NCI-H345 (cell line): ENCODE results near the gene RCC1.
A peak's percentile ranks its signal among the peaks of the same experiment; 100 is the strongest.
"Not testable (repeated sequence)": the region's sequence is repeated elsewhere in the genome, so short reads cannot be mapped to it uniquely, and the experiment has no call there.

Source experiments
- DNase-seq: peaks from one replicate; lab custom pipeline; 2025; lab: John Stamatoyannopoulos, UW

The RCC1 gene

DNA sequence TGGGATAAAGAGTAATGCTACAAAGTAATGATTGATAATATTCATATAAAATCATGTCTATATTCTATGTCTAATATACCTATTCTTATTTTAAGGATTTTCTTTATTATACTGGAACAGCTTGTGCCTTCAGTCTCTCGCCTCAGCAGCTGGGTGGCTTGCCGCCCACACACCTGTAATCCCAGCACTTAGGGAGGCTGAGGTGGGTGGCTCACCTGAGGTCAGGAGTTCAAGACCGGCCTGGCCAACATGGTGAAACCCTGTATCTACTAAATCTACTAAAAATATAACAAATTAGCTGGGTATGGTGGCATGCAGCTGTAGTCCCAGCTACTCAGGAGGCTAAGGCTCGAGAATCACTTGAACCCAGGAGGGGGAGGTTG is 39.4 kb downstream of the RCC1 start:
- no peak for DNase-seq

DNA sequence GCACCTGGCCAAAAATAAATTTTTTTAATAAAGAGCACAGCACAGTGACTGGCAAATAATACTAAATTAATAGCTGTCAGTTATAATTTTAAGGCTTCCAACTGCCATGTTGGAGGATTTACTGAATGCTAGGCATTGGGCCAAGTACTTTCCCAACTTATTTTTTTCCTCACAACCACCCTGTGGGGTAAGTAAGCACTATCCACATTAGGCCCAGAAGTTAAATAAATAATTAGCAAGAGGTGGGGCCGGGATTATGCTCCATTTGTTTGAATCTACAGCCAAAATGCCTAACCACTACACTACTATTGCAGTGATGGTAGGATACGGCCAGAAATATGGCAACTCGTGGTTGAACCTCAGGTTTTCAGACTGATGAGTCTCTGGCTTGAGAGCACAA is 42.5 kb downstream of the RCC1 start:
- no peak for DNase-seq

DNA sequence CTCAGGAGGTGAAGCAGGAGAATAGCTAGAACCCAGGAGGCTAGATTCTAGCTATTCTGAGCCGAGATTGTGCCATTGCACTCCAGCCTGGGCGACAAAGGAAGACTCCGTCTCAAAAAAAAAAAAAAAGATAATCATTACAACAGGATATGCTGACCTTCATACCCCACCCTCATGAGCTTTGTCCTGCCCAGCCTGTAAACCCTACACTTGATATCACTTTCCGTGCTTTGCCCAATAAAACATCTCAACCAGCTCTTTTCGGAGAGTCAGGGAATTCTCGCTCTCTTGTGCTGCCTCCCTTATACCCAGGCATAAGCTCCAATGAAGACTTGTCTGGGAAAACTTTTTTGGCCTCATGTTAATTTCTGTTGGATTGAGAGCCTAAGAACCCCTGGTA is 45.5 kb downstream of the RCC1 start:
- no peak for DNase-seq

DNA sequence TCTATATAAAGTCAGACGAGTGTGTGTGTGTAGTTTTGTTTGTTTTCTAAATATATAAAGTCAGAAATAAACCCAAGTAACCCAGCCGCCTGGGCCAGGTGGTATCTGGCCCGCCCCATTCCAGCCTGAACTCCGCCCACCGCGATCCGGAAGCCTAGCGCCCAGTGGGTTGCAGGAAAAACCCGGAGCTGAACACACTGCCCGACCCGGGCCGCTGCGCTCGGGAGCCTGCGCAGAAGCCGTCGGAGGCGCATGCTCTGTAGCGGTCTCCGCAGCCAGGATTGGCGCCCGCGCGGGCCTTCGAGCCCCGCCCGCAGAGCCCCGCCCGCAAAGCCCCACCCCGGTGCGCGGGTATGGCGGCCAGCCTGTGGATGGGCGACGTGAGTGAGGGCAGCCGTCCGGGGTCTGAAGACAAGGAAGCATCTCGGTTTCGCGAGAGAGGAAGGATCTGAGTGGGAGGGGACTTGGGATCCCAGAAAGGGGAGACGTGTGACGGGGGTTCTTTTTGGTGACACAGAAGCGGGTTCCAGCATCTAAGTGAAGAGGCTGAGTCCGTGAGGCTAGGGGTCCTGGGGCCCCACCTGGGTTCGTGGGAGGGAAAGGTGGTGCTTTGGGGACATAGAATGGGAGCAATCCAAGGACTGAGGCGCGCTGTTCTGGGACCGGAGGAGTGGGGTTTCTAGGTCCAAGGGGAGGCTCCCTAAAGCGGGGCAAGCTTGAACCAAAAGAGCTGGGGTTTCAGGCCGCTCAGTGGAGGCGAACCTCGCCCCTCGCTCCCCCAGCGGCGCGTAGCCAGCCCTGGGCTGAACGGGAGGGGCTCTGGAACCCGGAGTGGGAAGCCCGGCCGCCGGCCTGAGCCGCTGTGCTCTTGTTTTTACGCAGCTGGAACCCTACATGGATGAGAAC is 47.2 kb downstream of the RCC1 start, which contains the start of gene TRNAU1AP:
TRNAU1AP (plus strand) TSS at position 328 of the 906 bp plus-strand sequence; CDS start at position 354, 26 bp downstream.
- DNase-seq: peak; percentile 98

DNA sequence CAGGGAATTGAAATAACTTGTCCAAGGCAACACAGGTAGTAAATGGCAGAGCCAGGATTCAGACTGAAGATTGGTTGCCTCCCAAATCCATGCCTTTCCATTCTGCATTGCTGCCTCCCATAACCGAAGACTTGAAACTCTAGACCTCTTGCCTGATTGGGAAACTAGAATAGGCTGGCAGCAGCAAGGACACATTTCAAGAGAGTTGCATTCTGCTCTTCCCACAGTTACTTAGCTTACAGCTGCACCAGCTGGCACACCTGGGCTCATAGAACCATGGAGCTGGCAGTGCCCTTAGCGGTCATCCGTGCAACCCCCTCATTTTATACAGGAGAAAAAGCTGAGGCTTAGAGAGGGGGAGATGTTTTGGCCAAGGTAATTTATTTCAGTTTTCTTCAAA is 55.0 kb downstream of the RCC1 start:
- no peak for DNase-seq

DNA sequence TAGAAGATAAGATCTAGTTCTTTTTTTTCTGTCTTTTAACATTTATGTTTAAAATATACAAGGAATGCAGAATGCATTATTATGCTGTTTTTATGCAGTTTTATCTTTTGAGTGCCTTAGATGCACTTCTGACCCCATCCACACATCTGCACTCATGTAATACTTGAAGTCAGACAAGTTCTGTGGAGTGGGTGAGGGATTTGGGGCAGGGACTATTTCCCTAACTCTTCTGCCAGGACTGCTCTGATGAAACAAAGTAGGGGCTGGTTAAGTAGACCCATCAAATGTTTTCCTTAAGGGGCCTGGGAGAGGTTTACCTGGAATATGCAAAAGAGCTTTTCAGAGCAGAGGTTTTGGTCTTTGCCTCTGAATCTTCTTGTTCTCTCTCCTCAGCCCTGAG is 58.5 kb downstream of the RCC1 start:
- no peak for DNase-seq

DNA sequence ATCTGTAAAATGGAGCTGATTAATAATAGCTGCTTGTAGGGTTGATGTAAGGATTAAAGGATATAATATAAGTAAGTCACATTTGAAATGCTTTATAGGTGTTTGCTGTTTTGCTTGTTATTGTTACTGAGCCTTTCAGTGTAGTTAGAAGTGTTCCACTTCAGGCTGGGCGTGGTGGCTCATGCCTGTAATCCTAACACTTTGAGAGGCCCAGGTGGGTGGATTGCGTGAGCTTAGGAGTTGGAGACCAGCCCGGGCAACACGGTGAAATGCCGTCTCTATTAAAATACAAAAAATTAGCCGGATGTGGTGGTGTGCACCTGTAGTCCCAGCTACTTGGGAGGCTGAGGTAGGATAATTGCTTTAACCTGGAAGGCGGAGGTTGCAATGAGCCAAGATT is 59.2 kb downstream of the RCC1 start:
- DNase-seq: no peak

DNA sequence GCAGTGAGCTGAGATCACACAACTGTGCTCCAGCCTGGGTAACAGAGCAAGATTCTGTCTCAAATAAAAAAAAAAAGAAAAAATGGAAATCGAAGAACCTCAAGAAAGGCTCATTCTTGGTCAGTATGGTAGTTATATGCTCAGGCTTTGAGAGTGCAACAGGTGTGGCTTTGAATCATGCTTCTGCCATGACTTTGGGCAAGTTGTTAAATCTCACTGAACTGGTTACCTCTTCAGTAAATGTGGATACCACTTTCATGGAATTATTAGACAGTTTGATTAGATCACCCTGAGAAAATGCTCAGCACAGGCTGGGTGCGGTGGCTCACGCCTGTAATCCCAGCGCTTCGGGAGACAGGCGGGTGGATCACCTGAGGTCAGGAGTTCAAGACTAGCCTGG is 59.9 kb downstream of the RCC1 start:
- no peak for DNase-seq

DNA sequence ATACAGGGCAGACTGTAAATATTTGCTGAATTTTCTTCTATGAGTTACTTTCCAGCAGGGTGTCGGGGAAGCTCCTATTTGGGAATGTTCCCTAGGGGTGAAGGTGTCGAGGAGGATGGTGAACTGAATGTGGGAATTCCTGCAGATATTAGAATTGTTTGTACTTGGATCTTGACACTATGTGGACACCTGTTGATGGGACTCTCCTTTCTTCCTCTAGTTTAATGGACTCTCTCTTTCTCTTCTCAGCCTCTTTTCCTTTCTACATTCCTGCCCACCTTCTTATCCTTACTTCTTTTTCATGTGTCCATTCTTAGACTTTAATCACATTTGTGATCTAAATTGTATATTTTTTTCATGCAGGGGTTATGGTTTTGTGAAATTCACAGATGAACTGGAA is 61.1 kb downstream of the RCC1 start:
- DNase-seq: no peak

DNA sequence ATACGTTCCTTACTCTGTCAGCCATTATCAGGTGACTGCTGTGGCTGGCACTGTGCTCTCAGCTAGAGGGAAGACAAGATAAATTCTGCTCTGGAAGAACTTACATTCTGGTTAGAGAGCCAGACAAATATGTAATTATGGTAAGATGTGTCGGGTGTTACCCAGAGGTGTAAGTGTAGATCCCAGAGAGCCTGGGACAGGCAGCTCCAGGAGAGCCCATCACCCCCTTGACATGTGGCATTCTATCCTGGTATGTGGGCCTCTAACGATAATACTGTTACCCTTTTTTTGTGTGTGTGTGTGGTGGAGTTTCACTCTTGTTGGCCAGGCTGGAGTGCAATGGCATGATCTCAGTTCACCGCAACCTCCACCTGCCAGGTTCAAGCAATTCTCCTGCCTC is 66.1 kb downstream of the RCC1 start:
- no peak for DNase-seq

DNA sequence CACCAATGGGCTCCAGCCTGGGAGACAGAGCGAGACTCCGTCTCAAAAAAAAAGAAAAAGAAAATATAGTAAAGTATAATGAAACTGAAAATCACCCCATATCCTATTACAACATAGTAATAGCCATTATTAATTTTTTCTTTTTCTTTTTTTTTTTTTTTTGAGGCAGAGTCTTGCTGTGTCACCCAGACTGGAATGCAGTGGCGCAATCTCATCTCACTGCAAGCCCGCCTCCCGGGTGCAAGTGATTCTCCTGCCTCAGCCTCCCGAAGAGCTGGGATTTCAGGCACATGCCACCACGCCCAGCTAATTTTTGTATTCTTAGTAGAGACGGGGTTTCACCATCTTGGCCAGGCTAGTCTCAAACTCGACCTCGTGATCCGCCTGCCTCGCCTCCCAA is 67.0 kb downstream of the RCC1 start:
- not testable (repeated sequence) for DNase-seq

DNA sequence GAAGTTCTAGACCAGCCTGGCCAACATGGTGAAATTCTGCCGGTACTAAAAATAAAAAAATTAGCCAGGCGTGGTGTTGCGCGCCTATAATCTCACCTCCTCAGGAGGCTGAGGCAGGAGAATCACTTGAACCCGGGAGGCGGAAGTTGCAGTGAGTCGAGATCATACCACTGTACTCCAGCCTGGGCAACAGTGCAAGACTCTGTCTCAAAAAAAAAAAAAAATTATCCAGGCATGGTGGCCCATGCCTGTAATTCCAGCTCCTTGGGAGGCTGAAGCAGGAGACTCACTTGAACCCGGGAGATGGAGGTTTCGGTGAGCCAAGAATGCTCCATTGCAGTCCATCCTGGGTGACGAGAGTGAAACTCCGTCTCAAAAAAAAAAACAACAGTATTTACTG is 67.7 kb downstream of the RCC1 start:
- DNase-seq: no peak

DNA sequence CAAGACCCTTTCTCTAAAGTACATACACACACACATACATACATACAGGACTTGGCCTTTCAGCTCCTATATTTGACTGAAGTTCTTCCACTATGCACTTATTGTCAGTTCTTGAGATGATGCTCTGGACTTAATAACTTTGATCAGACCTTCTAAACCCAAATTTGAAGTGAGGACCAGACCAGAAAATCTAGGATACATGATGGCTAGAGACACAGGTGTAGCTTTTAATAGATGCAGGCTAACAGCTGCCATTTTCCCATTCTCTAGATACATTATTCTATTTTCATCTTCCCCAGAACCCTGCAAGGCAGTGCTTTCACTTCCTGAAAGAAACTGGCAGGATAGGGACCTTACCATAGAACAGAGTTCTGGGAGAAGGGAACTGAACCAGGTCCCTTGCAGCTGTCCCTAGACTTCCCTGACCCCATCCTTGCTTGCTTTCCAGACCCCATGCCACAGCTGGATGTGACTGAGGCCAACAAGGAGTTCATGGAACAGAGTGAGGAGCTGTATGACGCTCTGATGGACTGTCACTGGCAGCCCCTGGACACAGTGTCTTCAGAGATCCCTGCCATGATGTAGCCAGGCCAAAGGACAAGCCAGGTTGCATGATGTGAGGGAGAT is 71.3 kb downstream of the RCC1 start:
- DNase-seq: no peak

DNA sequence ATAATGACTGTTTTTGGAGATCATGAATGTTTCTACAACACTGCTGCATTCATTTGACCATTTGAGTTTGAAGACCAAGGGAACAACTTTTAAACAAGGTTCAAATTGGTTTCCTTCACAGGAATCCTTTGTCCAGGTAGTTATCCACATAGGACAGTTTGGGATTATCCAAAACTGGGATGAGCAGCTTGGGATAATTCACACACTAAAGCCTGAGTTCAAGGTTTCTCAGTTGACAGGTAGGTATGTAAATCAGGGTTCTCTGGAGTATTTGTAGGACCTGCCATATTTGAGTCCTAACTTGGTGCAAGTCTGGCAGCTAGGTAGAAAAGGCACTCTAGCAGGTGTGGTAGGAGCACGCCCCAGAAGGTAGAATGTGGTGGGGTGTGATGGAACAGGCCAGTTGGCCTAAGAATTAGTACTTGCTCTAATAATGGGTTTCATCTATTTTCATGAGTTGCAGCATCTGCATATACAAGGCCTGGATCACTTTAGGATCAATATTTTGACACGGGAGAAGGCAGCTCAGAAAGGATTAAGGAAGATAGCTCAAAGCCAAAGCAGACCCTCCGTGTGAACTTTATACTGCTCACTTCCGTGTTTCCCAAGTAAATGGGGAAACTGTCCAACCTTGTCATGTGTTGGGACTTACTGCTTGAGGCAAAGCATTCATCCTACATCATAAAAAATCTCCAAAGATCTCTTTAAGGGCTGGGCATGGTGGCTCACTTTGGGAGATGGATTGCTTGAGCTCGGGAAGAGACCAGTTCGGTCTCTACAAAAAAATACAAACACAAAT is 72.1 kb downstream of the RCC1 start:
- DNase-seq: no peak

DNA sequence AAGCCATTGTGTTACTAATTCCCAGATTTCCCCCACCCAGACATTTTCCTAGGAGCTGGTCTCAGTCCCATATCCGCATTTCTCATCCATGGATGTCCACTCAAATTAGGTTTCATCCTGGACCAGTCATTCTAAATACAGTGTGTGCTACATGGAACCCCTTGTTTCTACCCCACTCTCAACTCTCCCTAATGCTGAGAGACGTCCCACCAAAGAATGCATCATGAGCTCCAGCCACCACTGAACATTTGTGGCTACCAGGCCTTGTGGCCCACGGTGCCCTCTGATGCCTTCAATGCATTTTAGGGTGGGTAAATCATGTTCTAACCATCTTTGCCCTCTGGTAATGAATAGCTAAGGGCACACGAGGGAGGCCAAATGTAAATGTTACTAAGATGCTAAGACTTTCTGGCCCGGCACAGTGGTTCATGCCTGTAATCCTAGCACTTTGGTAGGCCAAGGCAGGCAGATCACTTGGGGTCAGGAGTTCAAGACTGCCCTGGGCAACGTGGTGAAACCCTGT is 72.9 kb downstream of the RCC1 start:
- DNase-seq: no peak

DNA sequence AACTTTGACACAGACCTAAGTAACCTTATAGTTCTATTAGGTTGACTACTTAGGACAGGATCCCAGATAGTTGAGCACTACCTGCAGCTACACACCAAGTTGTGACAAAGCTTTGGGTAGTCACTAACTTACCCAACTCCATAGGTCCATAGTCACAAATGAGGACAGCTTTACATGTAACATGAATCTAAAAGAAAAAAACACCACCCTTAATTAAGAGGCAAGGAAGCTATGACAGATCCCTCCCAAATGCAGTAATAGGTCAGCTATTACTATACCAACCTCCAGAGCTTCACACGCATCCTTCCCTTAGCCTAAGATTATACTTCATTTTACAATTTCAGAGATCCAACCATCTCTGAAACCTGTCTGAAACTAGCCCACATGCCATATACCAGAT is 73.6 kb downstream of the RCC1 start:
- no peak for DNase-seq

DNA sequence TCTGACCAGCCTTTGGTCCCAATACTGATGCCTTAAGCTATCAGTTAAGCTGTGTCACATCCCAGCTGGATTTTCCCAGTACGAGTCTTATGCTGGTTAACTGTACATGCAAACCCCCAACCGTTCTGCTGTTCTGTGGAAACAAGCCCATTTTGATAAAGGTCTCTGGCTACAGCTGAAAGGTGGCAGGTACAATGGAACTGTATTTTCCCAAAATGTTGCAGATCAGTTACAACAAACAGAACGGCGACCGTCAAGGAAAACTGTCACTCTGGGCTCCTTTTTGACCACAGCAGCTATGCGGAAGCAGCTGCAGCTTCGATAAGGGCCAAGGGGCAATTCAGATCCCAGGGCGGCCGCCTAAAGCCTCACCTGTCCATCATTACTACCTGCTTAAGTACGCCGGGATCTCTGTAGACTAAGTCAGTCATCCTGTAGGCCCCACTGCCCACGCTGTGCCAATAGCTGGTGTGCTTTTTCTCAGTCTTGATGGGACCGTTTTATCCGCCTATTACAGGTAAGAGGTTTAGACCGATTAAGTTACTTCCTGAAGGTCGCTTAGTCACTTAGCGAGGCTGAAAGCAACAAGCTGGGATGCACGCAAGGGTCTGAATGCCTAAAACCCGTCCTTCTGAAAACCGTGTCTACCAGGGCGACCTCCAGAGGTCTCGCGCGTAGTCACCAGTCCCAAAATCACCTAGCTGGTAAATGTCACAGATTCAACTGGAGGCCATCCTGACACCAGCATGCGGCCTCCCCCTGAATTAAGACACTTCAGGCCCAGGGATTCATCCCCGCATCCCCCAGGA is 75.1 kb downstream of the RCC1 start:
- DNase-seq: peak; percentile 60

DNA sequence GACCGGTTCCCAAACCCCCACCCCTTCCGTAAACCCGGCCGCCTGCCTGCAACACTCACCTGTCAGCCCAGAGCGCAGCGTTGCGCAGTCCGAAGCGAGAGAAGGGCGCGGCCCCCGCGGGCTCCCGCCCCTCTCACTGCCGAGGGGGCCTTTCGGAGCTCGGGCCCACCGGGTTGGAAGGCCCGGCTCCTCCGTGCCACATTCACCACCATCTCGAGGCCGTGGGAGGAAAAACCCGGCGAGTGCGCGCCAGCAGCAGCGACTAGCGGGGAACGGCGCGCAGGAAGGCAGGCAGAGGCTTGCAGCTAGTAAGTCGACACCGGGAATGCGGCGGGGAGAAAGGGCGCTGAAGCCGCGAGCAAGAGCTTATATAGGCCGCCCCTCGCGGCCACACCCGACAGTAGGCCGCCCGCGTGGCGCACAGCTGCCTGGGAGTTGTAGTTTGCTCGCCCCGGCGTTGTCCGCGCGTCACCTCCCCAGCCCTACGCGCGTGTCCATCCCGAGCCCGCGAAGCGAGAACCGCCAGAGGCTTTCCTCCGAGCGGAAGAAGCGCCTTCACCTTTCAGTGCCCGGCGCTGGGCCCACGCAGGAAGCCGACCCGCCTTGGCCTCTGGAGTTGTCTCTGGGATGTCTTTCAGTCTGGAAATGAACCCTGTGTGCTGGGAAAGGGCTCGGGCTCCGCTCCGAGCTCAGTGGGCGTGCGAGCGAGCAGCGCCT is 75.8 kb downstream of the RCC1 start:
- DNase-seq: peak; percentile 97

DNA sequence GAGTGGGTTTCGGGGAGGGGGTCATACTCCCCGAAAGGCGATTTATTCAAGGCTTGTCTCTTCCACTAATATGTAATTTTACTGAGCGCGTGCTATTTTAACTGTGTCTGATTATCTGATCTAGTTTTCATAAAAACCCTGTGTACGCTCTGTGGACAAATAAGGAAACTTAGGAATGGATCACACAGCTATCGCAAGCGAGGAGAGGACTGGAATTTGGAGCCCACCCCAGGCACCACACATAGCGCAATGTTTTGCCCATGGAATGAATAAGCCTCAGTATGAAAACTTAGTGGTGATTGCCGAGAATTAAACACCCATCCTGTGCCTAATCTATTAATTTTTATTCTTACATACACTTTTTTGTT is 76.4 kb downstream of the RCC1 start:
- DNase-seq: peak; percentile 59

DNA sequence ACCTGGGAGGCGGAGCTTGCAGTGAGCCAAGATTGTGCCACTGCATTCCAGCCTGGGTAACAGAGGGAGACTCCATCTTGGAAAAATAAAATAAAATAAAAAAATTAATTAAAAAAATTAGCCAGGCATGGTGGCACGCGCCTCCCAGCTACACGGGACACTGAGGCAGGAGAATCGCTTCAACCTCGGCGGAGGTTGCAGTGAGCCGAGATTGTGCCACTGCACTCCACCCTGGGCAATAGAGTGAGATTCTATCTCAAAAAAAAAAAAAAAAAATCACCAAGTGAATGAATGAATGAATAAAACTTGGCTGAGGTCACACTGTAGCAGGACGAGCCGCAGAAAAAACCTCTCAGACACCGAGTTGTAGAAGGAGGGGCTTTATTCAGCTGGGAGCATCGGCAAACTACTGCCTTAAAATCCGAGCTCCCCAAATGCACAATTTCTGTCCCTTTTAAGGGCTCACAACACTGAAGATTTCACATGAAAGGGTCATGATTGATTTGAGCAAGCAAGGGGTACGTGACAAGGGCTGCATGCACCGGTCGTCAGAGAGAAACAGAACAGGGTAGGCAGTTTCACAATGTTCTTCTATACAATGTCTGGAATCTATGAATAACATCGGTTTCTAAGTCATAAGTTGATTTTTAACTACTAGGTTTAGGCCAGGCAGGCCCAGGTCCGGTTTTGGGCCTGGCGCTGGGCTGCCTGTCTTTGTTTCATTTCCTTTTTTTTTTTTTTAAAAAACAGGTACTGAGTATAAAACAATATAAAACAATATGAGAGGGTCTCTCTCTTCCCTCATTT is 80.9 kb downstream of the RCC1 start:
- not testable (repeated sequence) for DNase-seq
